COLO668 (cell line): ENCODE measurements around the gene DNAH6.

Experiments used
- DNase-seq: peaks from one replicate; lab custom pipeline; 2025; ENCODE audit not compliant: unreplicated experiment; lab: John Stamatoyannopoulos, UW

DNAH6 gene

GRCh38 chr2:84619794-84620371 lies 103.6 kb downstream of the DNAH6 start:
- DNase-seq: no peak

DNA sequence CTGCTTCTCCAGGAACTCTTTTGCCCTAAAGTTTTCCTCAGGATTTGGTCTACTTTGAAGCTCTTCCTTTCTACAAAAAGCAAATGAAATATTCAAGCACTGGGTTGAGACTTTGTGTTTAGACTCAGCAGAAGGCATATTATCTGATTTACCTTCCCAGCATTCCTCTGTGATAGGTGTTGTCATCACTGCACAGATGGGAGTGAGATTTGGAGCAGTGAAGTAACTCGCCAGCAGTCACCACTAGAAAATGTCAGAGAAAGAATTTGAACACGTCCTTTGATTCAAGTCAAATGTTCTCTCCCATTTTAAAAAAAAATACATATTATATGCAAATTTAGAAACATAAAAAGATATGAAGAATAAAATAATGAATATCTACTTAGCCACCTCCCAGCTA lies 112.2 kb downstream of the DNAH6 start:
- no peak for DNase-seq

- DNase-seq: no peak
These were observed 113.3 kb downstream of the DNAH6 start for GRCh38 chr2:84629550-84629949.

DNA sequence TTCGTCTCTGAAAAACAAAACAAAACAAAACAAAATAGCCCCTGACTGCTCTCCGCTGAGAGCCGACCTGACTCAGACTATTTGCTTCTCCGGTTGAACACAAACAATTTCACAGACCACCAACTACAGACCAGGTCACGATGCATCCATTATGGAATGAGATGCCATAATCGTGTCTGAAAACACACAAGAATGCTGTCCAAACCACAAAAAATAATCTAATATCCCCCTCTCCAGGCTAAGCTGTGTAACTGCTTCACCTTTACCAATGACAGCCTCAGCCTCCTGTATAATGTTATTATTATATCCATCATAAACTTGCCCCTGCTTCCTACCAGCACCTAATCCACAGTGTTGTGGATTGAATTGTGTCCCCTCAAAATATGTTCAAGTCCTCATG lies 114.7 kb downstream of the DNAH6 start:
- no peak for DNase-seq

DNA sequence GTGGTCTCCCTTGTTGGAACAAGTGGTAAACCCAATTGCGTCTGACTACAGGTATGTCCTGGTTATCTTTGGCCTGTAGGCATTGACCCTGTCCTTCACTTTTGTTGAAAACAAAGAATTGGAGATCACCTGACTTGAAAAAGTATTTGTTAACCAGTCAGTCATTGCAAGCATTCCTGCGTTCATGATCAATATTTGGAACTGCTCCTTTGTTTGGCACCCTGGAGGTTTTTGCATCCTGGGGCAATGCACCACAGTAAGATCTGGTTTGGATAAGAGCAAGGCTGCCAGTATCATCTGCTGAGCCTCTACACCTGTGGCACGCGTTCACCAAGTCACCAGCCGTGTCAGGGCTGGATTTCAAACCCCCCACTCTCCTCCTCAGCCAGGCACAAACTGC lies 115.7 kb downstream of the DNAH6 start:
- no peak for DNase-seq

GRCh38 chr2:84636080-84636971 lies 120.0 kb downstream of the DNAH6 start:
- no peak for DNase-seq

GRCh38 chr2:84639751-84640150 lies 123.5 kb downstream of the DNAH6 start:
- no peak for DNase-seq

DNA sequence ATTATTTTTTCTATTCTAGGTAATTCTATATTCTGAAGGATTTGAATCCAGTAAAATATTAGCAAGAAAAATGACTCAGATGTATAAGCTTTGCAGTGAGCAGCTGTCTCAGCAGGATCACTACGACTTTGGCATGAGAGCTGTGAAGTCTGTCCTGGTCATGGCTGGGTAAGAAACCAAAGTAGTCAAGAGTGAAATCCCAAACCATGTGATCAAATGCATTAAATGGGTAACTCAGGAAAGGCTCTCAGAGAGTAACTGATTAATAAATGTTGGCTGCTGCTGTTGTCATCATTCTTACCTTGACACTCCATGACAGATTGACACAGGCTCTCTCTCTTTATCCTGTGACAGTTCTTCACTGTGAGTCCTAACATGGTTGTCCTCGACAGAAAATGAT lies 124.1 kb downstream of the DNAH6 start:
- no peak for DNase-seq

DNA sequence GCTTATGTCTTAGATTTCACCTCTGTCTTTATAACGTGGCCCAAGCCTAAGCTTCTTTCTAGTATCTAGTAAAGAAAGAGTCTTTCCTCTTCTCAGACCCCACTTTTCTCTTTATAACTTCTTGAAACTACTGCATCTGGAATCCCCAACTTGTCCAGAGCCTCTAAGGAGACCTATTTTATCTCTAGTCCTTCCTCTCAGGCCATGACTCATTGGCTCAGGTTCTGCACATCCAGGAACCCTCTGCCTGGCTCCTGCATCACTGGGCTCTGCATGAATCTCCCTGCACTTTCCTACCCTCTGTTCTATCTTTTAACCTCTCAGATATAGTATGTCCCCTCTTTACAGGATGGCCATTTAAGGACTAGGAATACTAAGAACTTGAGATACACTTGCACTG lies 124.7 kb downstream of the DNAH6 start:
- no peak for DNase-seq

DNA sequence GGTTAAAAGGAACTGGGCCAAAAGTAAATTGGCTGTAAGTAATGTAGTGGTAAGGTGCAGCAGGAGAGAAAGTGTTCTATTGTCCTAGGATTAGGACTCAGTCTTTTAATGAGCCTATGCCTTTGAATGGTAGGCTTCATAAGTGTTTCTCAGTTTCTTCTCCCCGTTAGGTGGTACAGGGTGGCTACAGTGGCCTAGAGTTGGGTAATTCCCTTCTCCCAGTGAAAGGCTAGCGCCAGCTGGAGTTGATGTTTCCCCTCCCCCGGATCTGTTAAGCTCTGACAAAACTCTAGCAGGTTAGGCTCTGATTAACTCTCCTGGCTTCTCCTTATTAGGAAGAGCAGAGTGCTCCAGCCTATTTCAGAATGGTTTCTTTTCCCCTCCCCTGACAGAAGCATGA lies 127.7 kb downstream of the DNAH6 start:
- no peak for DNase-seq

DNA sequence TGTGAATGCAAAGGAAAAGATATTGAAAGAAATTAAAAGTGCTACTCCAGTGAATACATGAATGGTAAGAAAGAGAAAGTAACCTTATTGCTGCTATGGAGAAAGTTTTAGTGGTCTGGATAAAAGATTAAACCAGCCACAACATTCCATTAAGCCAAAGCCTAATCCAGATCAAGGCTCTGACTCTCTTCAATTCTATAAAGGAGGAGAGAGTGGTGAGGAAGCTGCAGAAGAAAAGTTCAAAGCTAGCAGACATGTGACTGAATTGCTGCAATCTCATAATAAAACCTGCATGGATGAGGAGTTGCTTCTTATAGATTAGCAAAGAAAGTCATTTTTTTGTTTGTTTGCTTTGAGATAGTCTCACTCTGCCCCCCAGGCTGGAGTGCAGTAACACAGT lies 130.2 kb downstream of the DNAH6 start:
- no peak for DNase-seq

GRCh38 chr2:84647267-84647666 lies 131.0 kb downstream of the DNAH6 start:
- DNase-seq: no peak

- no peak for DNase-seq
These were observed 132.8 kb downstream of the DNAH6 start for GRCh38 chr2:84649058-84649457.

DNA sequence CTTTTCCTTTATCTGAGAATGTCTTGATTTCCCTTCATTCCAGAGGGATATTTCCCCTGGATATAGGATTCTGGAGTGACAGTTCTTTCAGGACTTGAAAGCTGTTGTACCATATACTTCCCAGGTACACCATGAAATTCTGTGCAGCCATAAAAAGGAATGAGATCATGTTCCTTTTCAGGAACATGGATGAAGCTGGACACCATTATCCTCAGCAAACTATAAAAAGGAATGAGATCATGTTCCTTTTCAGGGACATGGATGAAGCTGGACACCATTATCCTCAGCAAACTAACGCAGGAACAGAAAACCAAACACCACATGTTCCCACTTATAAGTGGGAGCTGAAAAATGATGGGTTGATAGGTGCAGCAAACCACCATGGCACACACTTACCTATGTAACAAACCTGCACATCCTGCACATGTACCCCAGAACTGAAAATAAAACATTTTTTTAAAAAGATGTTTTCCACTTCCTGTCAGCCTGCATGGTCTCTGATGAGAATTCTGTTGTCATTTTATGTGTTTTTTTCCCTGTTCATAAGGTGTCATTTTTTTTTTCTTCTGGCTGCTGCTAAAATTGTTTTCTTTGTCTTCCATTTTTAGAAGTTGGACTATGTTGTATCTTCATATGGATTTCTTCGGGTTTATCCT lies 133.3 kb downstream of the DNAH6 start:
- DNase-seq: no peak

DNA sequence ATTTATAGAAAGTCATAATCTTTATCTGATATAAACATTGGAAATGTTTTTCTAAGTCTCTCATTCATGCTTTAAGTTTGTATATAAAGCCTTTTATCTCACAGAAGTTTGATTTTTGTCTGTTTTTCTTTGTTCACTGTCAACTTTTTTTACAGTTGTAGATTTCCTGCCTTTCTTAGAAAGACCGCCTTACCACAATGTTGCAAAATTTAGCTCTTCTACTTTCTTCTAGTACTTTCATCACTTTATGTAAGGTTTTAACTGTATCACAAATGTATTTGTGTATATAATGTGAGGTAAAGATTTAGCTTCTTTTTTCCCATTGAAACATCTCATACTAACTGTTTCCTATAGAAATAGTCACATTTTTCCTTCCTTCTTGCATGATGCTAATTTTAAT lies 136.1 kb downstream of the DNAH6 start:
- no peak for DNase-seq

DNA sequence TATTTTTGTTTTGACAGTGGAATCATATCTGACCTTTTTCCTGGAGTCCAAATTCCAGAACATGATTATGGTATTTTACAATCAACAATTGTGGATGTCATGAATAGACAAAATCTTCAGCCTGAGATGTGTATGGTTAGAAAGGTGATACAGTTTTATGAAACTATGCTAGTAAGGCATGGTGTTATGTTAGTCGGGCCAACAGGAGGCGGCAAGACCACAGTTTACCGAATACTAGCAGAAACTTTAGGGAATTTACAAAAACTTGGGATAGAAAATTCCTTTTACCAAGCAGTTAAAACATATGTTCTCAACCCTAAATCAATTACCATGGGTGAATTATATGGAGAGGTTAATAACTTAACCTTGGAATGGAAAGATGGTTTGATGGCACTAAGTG lies 137.0 kb downstream of the DNAH6 start:
- no peak for DNase-seq

DNA sequence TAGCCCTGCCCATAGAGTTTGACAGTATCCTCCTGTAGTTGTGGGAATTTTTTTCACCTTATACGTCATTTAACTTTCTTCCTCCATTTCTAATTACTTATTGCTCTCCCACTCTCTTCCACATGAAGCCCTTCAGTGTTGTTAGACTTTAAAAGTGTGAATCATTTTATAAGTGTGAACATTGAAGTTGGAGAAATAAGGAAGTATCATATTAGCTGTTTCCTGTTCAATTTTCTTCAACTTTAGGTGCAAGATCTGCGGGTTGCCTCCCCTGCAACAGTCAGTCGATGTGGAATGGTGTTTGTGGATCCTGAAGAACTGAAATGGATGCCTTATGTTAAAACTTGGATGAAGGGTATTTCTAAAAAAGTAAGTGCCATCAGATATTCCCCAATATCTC lies 138.1 kb downstream of the DNAH6 start:
- DNase-seq: no peak

DNA sequence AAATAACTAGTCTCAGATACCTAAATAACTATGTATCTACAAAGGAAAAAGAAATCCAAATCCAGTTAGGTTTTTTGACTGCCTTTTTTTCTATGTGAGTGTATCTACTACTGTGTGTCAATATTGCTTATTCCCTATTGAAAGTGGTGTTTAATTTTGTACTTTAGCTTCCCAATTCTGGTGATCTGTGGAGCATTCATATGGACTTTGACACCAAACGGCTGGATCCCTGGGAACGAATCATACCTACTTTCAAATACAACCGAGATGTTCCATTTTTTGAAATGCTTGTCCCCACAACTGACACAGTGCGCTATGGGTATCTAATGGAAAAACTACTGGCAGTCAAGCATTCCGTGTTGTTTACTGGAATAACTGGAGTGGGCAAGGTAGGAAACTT lies 152.8 kb downstream of the DNAH6 start:
- no peak for DNase-seq

DNA sequence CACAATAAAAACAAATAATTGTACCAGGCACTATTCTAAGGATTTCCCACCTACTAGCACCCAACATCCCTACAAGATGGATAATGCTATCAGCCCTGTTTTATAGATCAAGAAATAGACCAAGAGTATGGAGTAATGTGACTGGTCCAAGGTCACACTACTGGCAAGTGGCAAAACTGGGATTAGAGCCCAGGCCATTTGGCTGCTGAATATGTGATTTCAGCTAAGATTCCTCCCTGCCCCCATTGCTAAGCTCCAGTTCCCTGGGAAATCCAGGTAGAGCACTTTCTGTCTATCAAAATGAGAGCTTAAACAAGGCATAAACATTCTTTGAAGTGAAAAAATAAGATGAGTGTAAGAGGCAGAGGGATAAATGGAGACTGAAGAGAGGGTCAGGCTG lies 157.8 kb downstream of the DNAH6 start:
- DNase-seq: no peak

- no peak for DNase-seq
These were observed 158.3 kb downstream of the DNAH6 start for GRCh38 chr2:84674586-84674985.

GRCh38 chr2:84676295-84676694 lies 160.0 kb downstream of the DNAH6 start:
- no peak for DNase-seq

DNA sequence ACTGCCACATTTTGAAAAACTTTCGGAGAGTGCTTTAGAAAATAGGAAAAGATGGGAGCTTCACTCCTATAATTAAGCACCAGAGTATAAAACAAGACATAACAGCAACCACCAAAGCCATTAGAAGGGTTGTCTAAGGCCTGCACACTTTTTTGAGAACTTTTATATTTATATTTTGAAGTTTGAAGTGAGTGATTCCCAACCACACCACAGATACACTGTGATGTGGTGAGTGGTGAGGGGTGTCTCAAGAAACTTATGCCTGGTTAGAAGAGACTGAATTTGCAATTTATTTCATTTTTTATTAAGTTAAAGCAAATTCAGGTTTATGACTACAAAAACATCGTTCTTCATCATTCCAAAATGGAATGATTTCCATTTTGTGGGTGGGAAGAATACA lies 161.9 kb downstream of the DNAH6 start:
- DNase-seq: no peak
